PC-9 (cell line): ENCODE measurements around the gene SNX9.

ENCODE experiments used
- CTCF ChIP-seq: fragments of 200-600 bp; sonication (generic); conservative IDR thresholded peaks from 2 replicates; pipeline ENCODE4 v1.6.1; 2017; ENCODE audit warnings: mixed run types, antibody characterized with exemption, mild to moderate bottlenecking, moderate library complexity
- EZH2 ChIP-seq: fragments of 200-600 bp; sonication (generic); IDR thresholded peaks from 2 replicates; pipeline ENCODE4 v1.8.0; 2017; ENCODE audit warnings: antibody characterized with exemption, low read depth

- no peak for TF ChIP-seq CTCF
- TF ChIP-seq EZH2, result no peak
These were observed 9.1 kb upstream of the SNX9 start for GRCh38 chr6:157813750-157814455.
